K562 (cell line): ENCODE results near the gene INPP5D. TPM values are rescaled to one million over a fixed set of nuclear protein-coding genes. Genes with fewer than 3 reads are reported as not detected.

Experiments
- ASH1L ChIP-seq: fragments of 450-650 bp; IDR thresholded peaks from 2 replicates; pipeline ENCODE4 v1.6.1; 2018; ENCODE audit warnings: borderline replicate concordance, mild to moderate bottlenecking, low read depth; ENCODE audit not compliant: partially characterized antibody
- COPS2 ChIP-seq: fragments of 450-650 bp; conservative IDR thresholded peaks from 2 replicates; pipeline ENCODE4 v1.6.1; 2016; ENCODE audit warnings: mild to moderate bottlenecking, moderate library complexity
- GATA2 ChIP-seq: sonication (generic); formaldehyde crosslinking; IDR thresholded peaks from 2 replicates; pipeline ENCODE4 v1.4.0; 2020; ENCODE audit warnings: mild to moderate bottlenecking, missing genetic modification reagents
- HNRNPL ChIP-seq: fragments of 200-400 bp; formaldehyde crosslinking; IDR thresholded peaks from 2 replicates; pipeline ENCODE4 v1.6.1; 2017; ENCODE audit warnings: low read depth, mild to moderate bottlenecking, low read length
- JUNB ChIP-seq: fragments of 450-650 bp; formaldehyde crosslinking; conservative IDR thresholded peaks from 2 replicates; pipeline ENCODE4 v1.4.0; 2020; ENCODE audit warnings: mild to moderate bottlenecking
- KDM2B ChIP-seq: fragments of 250-450 bp; sonication (Bioruptor Pico); IDR thresholded peaks from 2 replicates; pipeline ENCODE4 v1.8.0; 2021; ENCODE audit warnings: mild to moderate bottlenecking, moderate library complexity
- KDM4B ChIP-seq, 2 experiments: fragments of 450-650 bp in 1 of 2; sonication (generic) in 1 of 2; IDR thresholded peaks; 2 replicates each; pipeline ENCODE4 v1.6.1; 2016 to 2017; ENCODE audit warnings: borderline replicate concordance in 2 of 2, antibody characterized with exemption in 1 of 2, low read depth in 1 of 2, mild to moderate bottlenecking in 1 of 2
- KLF6 ChIP-seq: fragments of 250-450 bp; sonication (Bioruptor Pico); IDR thresholded peaks from 2 replicates; pipeline ENCODE4 v1.4.0; 2020; ENCODE audit warnings: mild to moderate bottlenecking, moderate library complexity, borderline replicate concordance
- NFYB ChIP-seq: IDR thresholded peaks from 2 replicates; pipeline ENCODE4 v1.6.1; 2011; ENCODE audit warnings: mild to moderate bottlenecking, moderate library complexity; ENCODE audit not compliant: insufficient read length; ENCODE audit errors: extremely low read depth
- POLR2AphosphoS2 ChIP-seq: IDR thresholded peaks from 2 replicates; pipeline ENCODE4 v1.6.1; 2012; ENCODE audit warnings: low read length, improper control_type of control experiment
- PYGO2 ChIP-seq: fragments of 450-650 bp; IDR thresholded peaks from 2 replicates; pipeline ENCODE4 v1.6.1; 2016; ENCODE audit warnings: mild to moderate bottlenecking, missing genetic modification characterization, moderate library complexity, missing compliant biosample characterization
- RAD21 ChIP-seq, 2 experiments: fragments of 250-450 bp in 1 of 2; fragments of 450-650 bp in 1 of 2; sonication (Bioruptor Pico) in 1 of 2; formaldehyde crosslinking in 1 of 2; IDR thresholded peaks in 1 of 2; conservative IDR thresholded peaks in 1 of 2; 2 replicates each; pipeline versions ENCODE4 v1.4.0 to v1.8.0; 2020 to 2022; ENCODE audit warnings: mild to moderate bottlenecking in 2 of 2, moderate library complexity in 1 of 2
- SAFB ChIP-seq: fragments of 200-400 bp; formaldehyde crosslinking; IDR thresholded peaks from 2 replicates; pipeline ENCODE4 v1.6.1; 2017; ENCODE audit warnings: low read depth, low read length, borderline replicate concordance
- SMAD4 ChIP-seq: fragments of 250-450 bp; sonication (Bioruptor Pico); conservative IDR thresholded peaks from 2 replicates; pipeline ENCODE4 v1.8.0; 2021; ENCODE audit warnings: inconsistent platforms, mild to moderate bottlenecking, moderate library complexity
- TCF3 ChIP-seq: sonication (generic); formaldehyde crosslinking; IDR thresholded peaks from 2 replicates; pipeline ENCODE4 v1.4.0; 2020; ENCODE audit warnings: mild to moderate bottlenecking, missing genetic modification reagents
- ZFX ChIP-seq: sonication (generic); formaldehyde crosslinking; IDR thresholded peaks from 2 replicates; pipeline ENCODE4 v1.8.0; 2022; ENCODE audit warnings: mild to moderate bottlenecking, missing genetic modification reagents, moderate library complexity
- ZNF311 ChIP-seq: fragments of 250-450 bp; sonication (Bioruptor Pico); IDR thresholded peaks from 2 replicates; pipeline ENCODE4 v1.4.0; 2020; ENCODE audit warnings: mild to moderate bottlenecking, moderate library complexity
- polyA plus RNA-seq, 8 experiments: library from polyadenylated mRNA; depleted of rRNA in 4 of 8; stranded (reverse) in 5 of 8; unstranded in 3 of 8; fragments of >200 nt; fragmentation: Nextera tagmentation in 2 of 8; fragmentation: Illumina TruSeq in 1 of 8; extraction: Ambion mirVana in 2 of 8; extraction: Trizol in 1 of 8; gene quantifications; 2 replicates each; pipeline versions ENCODE4 v1.2.1 to v1.2.3, GENCODE V29; 2011 to 2014; ENCODE audit warnings: inconsistent platforms in 1 of 8, missing spikeins in 1 of 8
- total RNA-seq, 7 experiments: library from RNA; depleted of rRNA in 6 of 7; stranded (reverse); fragments of >200 nt in 6 of 7; fragmentation: Illumina TruSeq in 2 of 7; extraction: Trizol in 2 of 7; gene quantifications; 2 replicates each; pipeline versions ENCODE4 v1.2.1 to v1.2.3, GENCODE V29; 2011 to 2021; ENCODE audit warnings: low replicate concordance in 1 of 7
- TF ChIP-seq, protein P1 (sequence below): fragments of 200-400 bp; formaldehyde crosslinking; IDR thresholded peaks from 2 replicates; pipeline ENCODE4 v1.6.1; 2017; ENCODE audit warnings: mild to moderate bottlenecking, low read depth, low read length, moderate library complexity
- TF ChIP-seq, protein P2 (sequence below): sonication (generic); formaldehyde crosslinking; IDR thresholded peaks from 2 replicates; pipeline ENCODE4 v1.8.0; 2022; ENCODE audit warnings: mild to moderate bottlenecking, low read depth, missing genetic modification reagents
- TF ChIP-seq, protein P3 (sequence below): sonication (generic); formaldehyde crosslinking; IDR thresholded peaks from 2 replicates; pipeline ENCODE4 v1.8.0; 2022; ENCODE audit warnings: mild to moderate bottlenecking, missing genetic modification reagents, borderline replicate concordance
- TF ChIP-seq, protein P4 (sequence below): fragments of 450-650 bp; formaldehyde crosslinking; conservative IDR thresholded peaks from 2 replicates; pipeline ENCODE4 v1.4.0; 2022; ENCODE audit warnings: mild to moderate bottlenecking, missing genetic modification characterization

The INPP5D gene
- total and polyA plus RNA-seq, 9 of the 15 experiments (the other 6 are each of a cell fraction or from before 2014, with no cell fraction given), result 0.55 to 6.2 (median 2.2) TPM

DNA sequence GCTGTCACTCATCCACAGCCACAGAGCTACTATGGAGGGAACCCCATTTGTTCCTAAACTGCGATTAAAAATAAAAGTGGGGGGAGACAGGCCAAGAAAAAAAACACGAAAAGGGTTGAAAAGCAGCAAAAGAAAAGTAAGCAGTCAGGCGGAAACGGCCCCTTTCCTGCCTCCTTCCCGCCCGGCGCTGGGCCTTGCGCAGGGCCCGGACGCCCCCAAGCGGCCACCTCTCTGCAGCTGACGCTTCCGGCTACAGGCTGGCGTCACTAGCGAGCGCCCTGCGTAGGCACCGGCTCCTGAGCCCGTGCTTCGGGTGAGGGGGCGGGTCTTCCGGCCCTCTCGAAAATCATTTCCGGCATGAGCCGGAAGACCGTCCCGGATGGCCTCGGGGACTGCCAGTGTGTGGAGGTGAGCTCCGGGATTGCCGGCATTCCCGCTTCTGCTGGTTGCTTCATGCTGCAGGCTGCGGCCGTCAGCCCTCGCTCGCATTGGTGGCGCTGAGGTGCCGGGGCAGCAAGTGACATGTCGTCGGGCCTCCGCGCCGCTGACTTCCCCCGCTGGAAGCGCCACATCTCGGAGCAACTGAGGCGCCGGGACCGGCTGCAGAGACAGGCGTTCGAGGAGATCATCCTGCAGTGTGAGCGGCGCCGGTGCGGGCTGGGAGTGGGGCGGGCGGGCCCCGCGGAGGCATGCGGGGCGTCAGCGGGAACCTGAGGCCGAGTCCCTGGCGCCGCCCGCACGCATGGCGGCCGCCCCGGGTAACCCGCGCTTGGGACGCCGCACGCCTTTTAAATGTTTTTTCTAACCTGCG, 191.4 kb downstream of the INPP5D start, which contains the start of gene ATG16L1 (continued):
- TF ChIP-seq, protein P1, sequence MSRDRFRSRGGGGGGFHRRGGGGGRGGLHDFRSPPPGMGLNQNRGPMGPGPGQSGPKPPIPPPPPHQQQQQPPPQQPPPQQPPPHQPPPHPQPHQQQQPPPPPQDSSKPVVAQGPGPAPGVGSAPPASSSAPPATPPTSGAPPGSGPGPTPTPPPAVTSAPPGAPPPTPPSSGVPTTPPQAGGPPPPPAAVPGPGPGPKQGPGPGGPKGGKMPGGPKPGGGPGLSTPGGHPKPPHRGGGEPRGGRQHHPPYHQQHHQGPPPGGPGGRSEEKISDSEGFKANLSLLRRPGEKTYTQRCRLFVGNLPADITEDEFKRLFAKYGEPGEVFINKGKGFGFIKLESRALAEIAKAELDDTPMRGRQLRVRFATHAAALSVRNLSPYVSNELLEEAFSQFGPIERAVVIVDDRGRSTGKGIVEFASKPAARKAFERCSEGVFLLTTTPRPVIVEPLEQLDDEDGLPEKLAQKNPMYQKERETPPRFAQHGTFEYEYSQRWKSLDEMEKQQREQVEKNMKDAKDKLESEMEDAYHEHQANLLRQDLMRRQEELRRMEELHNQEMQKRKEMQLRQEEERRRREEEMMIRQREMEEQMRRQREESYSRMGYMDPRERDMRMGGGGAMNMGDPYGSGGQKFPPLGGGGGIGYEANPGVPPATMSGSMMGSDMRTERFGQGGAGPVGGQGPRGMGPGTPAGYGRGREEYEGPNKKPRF, result no peak
- TF ChIP-seq PYGO2 (no peak), RAD21 (CRISPR knock-in tag; conservative IDR thresholded peaks at IDR 0.05 in 1 of 2, IDR thresholded peaks at IDR 0.05 in 1 of 2) (peak; percentile 97 to 99), SMAD4 (no peak), KDM2B (CRISPR knock-in tag) (no peak), ZFX (CRISPR knock-in tag) (peak; percentile 63), POLR2AphosphoS2 (no peak), JUNB (CRISPR knock-in tag) (no peak), TCF3 (CRISPR knock-in tag) (no peak; the same call in 1 of the 2 replicates), ASH1L (peak; percentile 22), SAFB (no peak), GATA2 (no peak), COPS2 (no peak), ZNF311 (CRISPR knock-in tag) (no peak), HNRNPL (no peak), KLF6 (CRISPR knock-in tag) (no peak), KDM4B (IDR thresholded peaks at IDR 0.05; ENCODE audit: borderline replicate concordance in 2 of 2, low read depth in 1 of 2) (peak in 1 of 2 experiments; percentile 82; a peak in 1 of 4 replicates), NFYB (no peak)
- TF ChIP-seq, protein P2, sequence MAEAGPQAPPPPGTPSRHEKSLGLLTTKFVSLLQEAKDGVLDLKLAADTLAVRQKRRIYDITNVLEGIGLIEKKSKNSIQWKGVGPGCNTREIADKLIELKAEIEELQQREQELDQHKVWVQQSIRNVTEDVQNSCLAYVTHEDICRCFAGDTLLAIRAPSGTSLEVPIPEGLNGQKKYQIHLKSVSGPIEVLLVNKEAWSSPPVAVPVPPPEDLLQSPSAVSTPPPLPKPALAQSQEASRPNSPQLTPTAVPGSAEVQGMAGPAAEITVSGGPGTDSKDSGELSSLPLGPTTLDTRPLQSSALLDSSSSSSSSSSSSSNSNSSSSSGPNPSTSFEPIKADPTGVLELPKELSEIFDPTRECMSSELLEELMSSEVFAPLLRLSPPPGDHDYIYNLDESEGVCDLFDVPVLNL (CRISPR knock-in tag), result no peak
- TF ChIP-seq, protein P3, sequence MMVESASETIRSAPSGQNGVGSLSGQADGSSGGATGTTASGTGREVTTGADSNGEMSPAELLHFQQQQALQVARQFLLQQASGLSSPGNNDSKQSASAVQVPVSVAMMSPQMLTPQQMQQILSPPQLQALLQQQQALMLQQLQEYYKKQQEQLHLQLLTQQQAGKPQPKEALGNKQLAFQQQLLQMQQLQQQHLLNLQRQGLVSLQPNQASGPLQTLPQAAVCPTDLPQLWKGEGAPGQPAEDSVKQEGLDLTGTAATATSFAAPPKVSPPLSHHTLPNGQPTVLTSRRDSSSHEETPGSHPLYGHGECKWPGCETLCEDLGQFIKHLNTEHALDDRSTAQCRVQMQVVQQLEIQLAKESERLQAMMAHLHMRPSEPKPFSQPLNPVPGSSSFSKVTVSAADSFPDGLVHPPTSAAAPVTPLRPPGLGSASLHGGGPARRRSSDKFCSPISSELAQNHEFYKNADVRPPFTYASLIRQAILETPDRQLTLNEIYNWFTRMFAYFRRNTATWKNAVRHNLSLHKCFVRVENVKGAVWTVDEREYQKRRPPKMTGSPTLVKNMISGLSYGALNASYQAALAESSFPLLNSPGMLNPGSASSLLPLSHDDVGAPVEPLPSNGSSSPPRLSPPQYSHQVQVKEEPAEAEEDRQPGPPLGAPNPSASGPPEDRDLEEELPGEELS (CRISPR knock-in tag), result no peak
- TF ChIP-seq, protein P4, sequence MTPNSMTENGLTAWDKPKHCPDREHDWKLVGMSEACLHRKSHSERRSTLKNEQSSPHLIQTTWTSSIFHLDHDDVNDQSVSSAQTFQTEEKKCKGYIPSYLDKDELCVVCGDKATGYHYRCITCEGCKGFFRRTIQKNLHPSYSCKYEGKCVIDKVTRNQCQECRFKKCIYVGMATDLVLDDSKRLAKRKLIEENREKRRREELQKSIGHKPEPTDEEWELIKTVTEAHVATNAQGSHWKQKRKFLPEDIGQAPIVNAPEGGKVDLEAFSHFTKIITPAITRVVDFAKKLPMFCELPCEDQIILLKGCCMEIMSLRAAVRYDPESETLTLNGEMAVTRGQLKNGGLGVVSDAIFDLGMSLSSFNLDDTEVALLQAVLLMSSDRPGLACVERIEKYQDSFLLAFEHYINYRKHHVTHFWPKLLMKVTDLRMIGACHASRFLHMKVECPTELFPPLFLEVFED, result no peak
